K562 (cell line): ENCODE results near the gene MYG1. TPM values are rescaled to one million over a fixed set of nuclear protein-coding genes. Genes with fewer than 3 reads are reported as not detected.
A peak's percentile ranks its signal among the peaks of the same experiment; 100 is the strongest.

Source experiments
- ATAC-seq: fragments of 200-7000 bp; cut with Tn5 transposase; 3 replicates; pipeline ENCODE4 v1.9.1; 2020; ENCODE audit warnings: moderate library complexity
- BruUV-seq: library from RNA; stranded (reverse); fragments of 400-500 nt; replicated peaks from 2 replicates; lab custom pipeline; 2021; lab: Mats Ljungman, UMichigan
- CTCF ChIA-PET: fragments of 300-600 bp; formaldehyde crosslinking; extraction: SDS; loops from one replicate; lab custom pipeline; 2021; ENCODE audit warnings: low intra/inter-chr PET ratio; lab: Yijun Ruan, JAX
- POLR2A ChIA-PET: fragments of 300-600, 350-650 bp; sonication (Branson Sonifier 250); formaldehyde crosslinking; extraction: SDS; loops from one replicate; lab custom pipeline; 2021; ENCODE audit warnings: antibody characterized with exemption, inconsistent platforms; lab: Yijun Ruan, JAX
- DNase-seq, 4 experiments: peaks; one replicate each; pipeline versions ENCODE4 v3.0.0 to v3.0.0-alpha.2; 2011 to 2018; ENCODE audit warnings: low spot score in 3 of 4, mixed read lengths in 3 of 4; ENCODE audit errors: extremely low read depth in 1 of 4
- FAIRE-seq: peaks from 2 replicates; lab custom pipeline; 2011; peaks lifted over from hg19 to GRCh38; lab: Jason Lieb, UNC
- H2AFZ ChIP-seq: 2 replicates; pipeline ENCODE4 v1.6.0; 2011; ENCODE audit warnings: low read depth, low read length, control low read depth, inconsistent platforms
- H3K27ac ChIP-seq: fragments of 200-600 bp; 3 replicates; pipeline ENCODE4 v1.8.0; 2011; ENCODE audit warnings: low read depth, mild to moderate bottlenecking, control low read depth, inconsistent platforms, low read length, moderate library complexity, mixed read lengths; ENCODE audit errors: extremely low read depth
- H3K27me3 ChIP-seq, 2 experiments: fragments of 300-600 bp in 1 of 2; 2 replicates in 1 of 2; 3 replicates in 1 of 2; pipeline versions ENCODE4 v1.6.0 to v1.8.0; 2011; ENCODE audit warnings: inconsistent platforms in 2 of 2, low read length in 2 of 2, mild to moderate bottlenecking in 1 of 2, mixed read lengths in 1 of 2, moderate library complexity in 1 of 2; ENCODE audit not compliant: control insufficient read depth in 2 of 2, insufficient read depth in 2 of 2
- H3K36me3 ChIP-seq: fragments of 300-600 bp; 3 replicates; pipeline ENCODE4 v1.8.0; 2011; ENCODE audit warnings: mild to moderate bottlenecking, low read length, inconsistent platforms; ENCODE audit not compliant: control insufficient read depth, insufficient read depth
- H3K4me1 ChIP-seq, 2 experiments: fragments of 200-600 bp in 1 of 2; replicated peaks in 1 of 2; 2 replicates in 1 of 2; 3 replicates in 1 of 2; pipeline versions ENCODE4 v1.5.1 to v1.8.0; 2011; ENCODE audit warnings: inconsistent platforms in 2 of 2, low read length in 2 of 2, mild to moderate bottlenecking in 1 of 2, mixed read lengths in 1 of 2, moderate library complexity in 1 of 2; ENCODE audit not compliant: control insufficient read depth in 2 of 2, insufficient read depth in 2 of 2
- H3K4me2 ChIP-seq: 2 replicates; pipeline ENCODE4 v1.6.1; 2011; ENCODE audit warnings: low read length, control low read depth, inconsistent platforms, mixed read lengths; ENCODE audit not compliant: insufficient read depth
- H3K4me3 ChIP-seq: fragments of 200-600 bp; sonication (generic), shearing (Covaris generic); 2 replicates; pipeline ENCODE4 v1.5.1; 2016; ENCODE audit warnings: control low read depth, inconsistent platforms
- H3K79me2 ChIP-seq: fragments of 200-600 bp; 3 replicates; pipeline ENCODE4 v1.8.0; 2011; ENCODE audit warnings: low read length, inconsistent platforms; ENCODE audit not compliant: control insufficient read depth, insufficient read depth
- H3K9ac ChIP-seq, 2 experiments: 2 replicates each; pipeline versions ENCODE4 v1.6.0 to v1.6.1; 2011; ENCODE audit warnings: low read depth in 2 of 2, low read length in 2 of 2, control low read depth in 1 of 2, inconsistent platforms in 1 of 2, mild to moderate bottlenecking in 1 of 2, mixed read lengths in 1 of 2; ENCODE audit not compliant: insufficient read depth in 1 of 2
- H3K9me1 ChIP-seq: one replicate; pipeline ENCODE4 v1.6.0; 2011; ENCODE audit warnings: inconsistent platforms, mild to moderate bottlenecking, low read length, moderate library complexity; ENCODE audit not compliant: control insufficient read depth, insufficient read depth
- H3K9me3 ChIP-seq: replicated peaks from 2 replicates; pipeline ENCODE4 v1.5.1; 2011; ENCODE audit warnings: low read depth, low read length, inconsistent platforms; ENCODE audit not compliant: control insufficient read depth, insufficient read depth
- H4K20me1 ChIP-seq: replicated peaks from 2 replicates; pipeline ENCODE4 v1.6.1; 2011; ENCODE audit warnings: low read length, inconsistent platforms, mixed read lengths; ENCODE audit not compliant: control insufficient read depth, insufficient read depth
- FOXK1 ChIP-seq: sonication (generic); formaldehyde crosslinking; IDR thresholded peaks from 2 replicates; pipeline ENCODE4 v1.8.0; 2022; ENCODE audit warnings: missing genetic modification reagents, mild to moderate bottlenecking, borderline replicate concordance
- GATAD2B ChIP-seq: fragments of 450-650 bp; IDR thresholded peaks from 2 replicates; pipeline ENCODE4 v1.6.1; 2017; ENCODE audit warnings: mild to moderate bottlenecking, borderline replicate concordance
- POLR2B ChIP-seq: fragments of 450-650 bp; IDR thresholded peaks from 2 replicates; pipeline ENCODE4 v1.6.1; 2018; ENCODE audit warnings: low read depth; ENCODE audit not compliant: partially characterized antibody
- RBFOX2 ChIP-seq: fragments of 200-400 bp; formaldehyde crosslinking; IDR thresholded peaks from 2 replicates; pipeline ENCODE4 v1.6.1; 2017; ENCODE audit warnings: low read depth, mild to moderate bottlenecking, low read length, moderate library complexity
- ZEB2 ChIP-seq: fragments of 450-650 bp; IDR thresholded peaks from 2 replicates; pipeline ENCODE4 v1.6.1; 2016
- ZNF444 ChIP-seq: fragments of 250-450 bp; sonication (Bioruptor Pico); IDR thresholded peaks from 2 replicates; pipeline ENCODE4 v1.4.0; 2020; ENCODE audit warnings: mild to moderate bottlenecking, moderate library complexity
- ZNF707 ChIP-seq: fragments of 250-450 bp; sonication (Bioruptor Pico); conservative IDR thresholded peaks from 2 replicates; pipeline ENCODE4 v1.8.0; 2022; ENCODE audit warnings: inconsistent platforms, mild to moderate bottlenecking, moderate library complexity
- WGBS: fragments of 100-300 bp; shearing (Covaris generic); methylation state at CpG from one replicate; pipeline ENCODE4 v1.1.6; 2016; ENCODE audit warnings: low coverage, mixed read lengths; ENCODE audit not compliant: insufficient coverage; ENCODE audit errors: missing lambda C conversion rate; 5-methylcytosine and 5-hydroxymethylcytosine counted together
- in situ Hi-C: fragments of 300-500 bp; cut with MboI; formaldehyde crosslinking; loops from 4 replicates; pipeline ENCODE4 v1.15.0; 2018; ENCODE audit warnings: inconsistent platforms, mixed read lengths
- intact Hi-C: fragments of 100-400 bp; cut with micrococcal nuclease; formaldehyde crosslinking; loops from 2 replicates; pipeline ENCODE4 v1.14.2; 2022
- polyA plus RNA-seq, 8 experiments: library from polyadenylated mRNA; depleted of rRNA in 4 of 8; stranded (reverse) in 5 of 8; unstranded in 3 of 8; fragments of >200 nt; fragmentation: Nextera tagmentation in 2 of 8; fragmentation: Illumina TruSeq in 1 of 8; extraction: Ambion mirVana in 2 of 8; extraction: Trizol in 1 of 8; gene quantifications; 2 replicates each; pipeline versions ENCODE4 v1.2.1 to v1.2.3, GENCODE V29; 2011 to 2014; ENCODE audit warnings: inconsistent platforms in 1 of 8, missing spikeins in 1 of 8
- total RNA-seq, 7 experiments: library from RNA; depleted of rRNA in 6 of 7; stranded (reverse); fragments of >200 nt in 6 of 7; fragmentation: Illumina TruSeq in 2 of 7; extraction: Trizol in 2 of 7; gene quantifications; 2 replicates each; pipeline versions ENCODE4 v1.2.1 to v1.2.3, GENCODE V29; 2011 to 2021; ENCODE audit warnings: low replicate concordance in 1 of 7
- TF ChIP-seq, protein P1 (sequence below): sonication (generic); formaldehyde crosslinking; IDR thresholded peaks from 2 replicates; pipeline ENCODE4 v1.9.0; 2022; ENCODE audit warnings: mild to moderate bottlenecking, missing genetic modification reagents
- TF ChIP-seq, protein P2 (sequence below): fragments of 450-650 bp; IDR thresholded peaks from 2 replicates; pipeline ENCODE4 v1.6.1; 2016; ENCODE audit warnings: mild to moderate bottlenecking, moderate library complexity

Gene MYG1
- total and polyA plus RNA-seq, 9 of the 15 experiments (the other 6 are each of a cell fraction or from before 2014, with no cell fraction given), result 0.45 to 5.6 (median 2.1) TPM

DNA sequence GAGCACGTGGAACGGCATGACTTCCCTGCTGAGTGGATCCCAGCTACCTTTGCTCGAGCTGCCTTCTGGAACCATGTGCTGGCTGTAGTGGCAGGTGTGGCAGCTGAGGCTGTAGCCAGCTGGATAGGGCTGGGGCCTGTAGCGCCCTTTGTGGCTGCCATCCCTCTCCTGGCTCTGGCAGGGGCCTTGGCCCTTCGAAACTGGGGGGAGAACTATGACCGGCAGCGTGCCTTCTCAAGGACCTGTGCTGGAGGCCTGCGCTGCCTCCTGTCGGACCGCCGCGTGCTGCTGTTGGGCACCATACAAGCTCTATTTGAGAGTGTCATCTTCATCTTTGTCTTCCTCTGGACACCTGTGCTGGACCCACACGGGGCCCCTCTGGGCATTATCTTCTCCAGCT, 46.2 kb upstream of the MYG1 start:
- no peak for DNase-seq
- POLR2A ChIA-PET, result interaction anchor here (0.6 to 3.0 kb wide), 4 partner anchors 9 to 58 kb away, joined by 3 to 9 read pairs (median 6); partner anchors contain the start of gene ESPL1
- peak overlapping the region; percentile 97 for H3K4me2 ChIP-seq
- H3K4me1 ChIP-seq, result peaks cover 23 to 29% of the 10 kb centered on the region in 2 experiments; a peak in 4 of 5 replicates
- H3K9me1 ChIP-seq, result no peaks in the 10 kb centered on the region
- no peaks in the 10 kb centered on the region for H3K9me3 ChIP-seq
- H2AFZ ChIP-seq, result no peak overlapping the region
- H3K4me3 ChIP-seq, result peak overlapping the region; percentile 96
- in situ Hi-C loops, result no loop called here
- no peak overlapping the region; the same call in 1 of the 3 replicates for H3K27ac ChIP-seq
- BruUV-seq, result no TSS peak
- no peaks in the 10 kb centered on the region for H4K20me1 ChIP-seq
- peaks cover 19% of the 10 kb centered on the region; the same call in 2 of the 3 replicates for H3K36me3 ChIP-seq
- H3K79me2 ChIP-seq, result peaks cover 27% of the 10 kb centered on the region
- no peak for TF ChIP-seq POLR2B
- no peak for TF ChIP-seq ZNF707 (CRISPR knock-in tag)
- TF ChIP-seq, protein P1, sequence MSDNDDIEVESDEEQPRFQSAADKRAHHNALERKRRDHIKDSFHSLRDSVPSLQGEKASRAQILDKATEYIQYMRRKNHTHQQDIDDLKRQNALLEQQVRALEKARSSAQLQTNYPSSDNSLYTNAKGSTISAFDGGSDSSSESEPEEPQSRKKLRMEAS (CRISPR knock-in tag), result peak; percentile 15; the same call in 1 of the 2 replicates
- TF ChIP-seq, protein P2, sequence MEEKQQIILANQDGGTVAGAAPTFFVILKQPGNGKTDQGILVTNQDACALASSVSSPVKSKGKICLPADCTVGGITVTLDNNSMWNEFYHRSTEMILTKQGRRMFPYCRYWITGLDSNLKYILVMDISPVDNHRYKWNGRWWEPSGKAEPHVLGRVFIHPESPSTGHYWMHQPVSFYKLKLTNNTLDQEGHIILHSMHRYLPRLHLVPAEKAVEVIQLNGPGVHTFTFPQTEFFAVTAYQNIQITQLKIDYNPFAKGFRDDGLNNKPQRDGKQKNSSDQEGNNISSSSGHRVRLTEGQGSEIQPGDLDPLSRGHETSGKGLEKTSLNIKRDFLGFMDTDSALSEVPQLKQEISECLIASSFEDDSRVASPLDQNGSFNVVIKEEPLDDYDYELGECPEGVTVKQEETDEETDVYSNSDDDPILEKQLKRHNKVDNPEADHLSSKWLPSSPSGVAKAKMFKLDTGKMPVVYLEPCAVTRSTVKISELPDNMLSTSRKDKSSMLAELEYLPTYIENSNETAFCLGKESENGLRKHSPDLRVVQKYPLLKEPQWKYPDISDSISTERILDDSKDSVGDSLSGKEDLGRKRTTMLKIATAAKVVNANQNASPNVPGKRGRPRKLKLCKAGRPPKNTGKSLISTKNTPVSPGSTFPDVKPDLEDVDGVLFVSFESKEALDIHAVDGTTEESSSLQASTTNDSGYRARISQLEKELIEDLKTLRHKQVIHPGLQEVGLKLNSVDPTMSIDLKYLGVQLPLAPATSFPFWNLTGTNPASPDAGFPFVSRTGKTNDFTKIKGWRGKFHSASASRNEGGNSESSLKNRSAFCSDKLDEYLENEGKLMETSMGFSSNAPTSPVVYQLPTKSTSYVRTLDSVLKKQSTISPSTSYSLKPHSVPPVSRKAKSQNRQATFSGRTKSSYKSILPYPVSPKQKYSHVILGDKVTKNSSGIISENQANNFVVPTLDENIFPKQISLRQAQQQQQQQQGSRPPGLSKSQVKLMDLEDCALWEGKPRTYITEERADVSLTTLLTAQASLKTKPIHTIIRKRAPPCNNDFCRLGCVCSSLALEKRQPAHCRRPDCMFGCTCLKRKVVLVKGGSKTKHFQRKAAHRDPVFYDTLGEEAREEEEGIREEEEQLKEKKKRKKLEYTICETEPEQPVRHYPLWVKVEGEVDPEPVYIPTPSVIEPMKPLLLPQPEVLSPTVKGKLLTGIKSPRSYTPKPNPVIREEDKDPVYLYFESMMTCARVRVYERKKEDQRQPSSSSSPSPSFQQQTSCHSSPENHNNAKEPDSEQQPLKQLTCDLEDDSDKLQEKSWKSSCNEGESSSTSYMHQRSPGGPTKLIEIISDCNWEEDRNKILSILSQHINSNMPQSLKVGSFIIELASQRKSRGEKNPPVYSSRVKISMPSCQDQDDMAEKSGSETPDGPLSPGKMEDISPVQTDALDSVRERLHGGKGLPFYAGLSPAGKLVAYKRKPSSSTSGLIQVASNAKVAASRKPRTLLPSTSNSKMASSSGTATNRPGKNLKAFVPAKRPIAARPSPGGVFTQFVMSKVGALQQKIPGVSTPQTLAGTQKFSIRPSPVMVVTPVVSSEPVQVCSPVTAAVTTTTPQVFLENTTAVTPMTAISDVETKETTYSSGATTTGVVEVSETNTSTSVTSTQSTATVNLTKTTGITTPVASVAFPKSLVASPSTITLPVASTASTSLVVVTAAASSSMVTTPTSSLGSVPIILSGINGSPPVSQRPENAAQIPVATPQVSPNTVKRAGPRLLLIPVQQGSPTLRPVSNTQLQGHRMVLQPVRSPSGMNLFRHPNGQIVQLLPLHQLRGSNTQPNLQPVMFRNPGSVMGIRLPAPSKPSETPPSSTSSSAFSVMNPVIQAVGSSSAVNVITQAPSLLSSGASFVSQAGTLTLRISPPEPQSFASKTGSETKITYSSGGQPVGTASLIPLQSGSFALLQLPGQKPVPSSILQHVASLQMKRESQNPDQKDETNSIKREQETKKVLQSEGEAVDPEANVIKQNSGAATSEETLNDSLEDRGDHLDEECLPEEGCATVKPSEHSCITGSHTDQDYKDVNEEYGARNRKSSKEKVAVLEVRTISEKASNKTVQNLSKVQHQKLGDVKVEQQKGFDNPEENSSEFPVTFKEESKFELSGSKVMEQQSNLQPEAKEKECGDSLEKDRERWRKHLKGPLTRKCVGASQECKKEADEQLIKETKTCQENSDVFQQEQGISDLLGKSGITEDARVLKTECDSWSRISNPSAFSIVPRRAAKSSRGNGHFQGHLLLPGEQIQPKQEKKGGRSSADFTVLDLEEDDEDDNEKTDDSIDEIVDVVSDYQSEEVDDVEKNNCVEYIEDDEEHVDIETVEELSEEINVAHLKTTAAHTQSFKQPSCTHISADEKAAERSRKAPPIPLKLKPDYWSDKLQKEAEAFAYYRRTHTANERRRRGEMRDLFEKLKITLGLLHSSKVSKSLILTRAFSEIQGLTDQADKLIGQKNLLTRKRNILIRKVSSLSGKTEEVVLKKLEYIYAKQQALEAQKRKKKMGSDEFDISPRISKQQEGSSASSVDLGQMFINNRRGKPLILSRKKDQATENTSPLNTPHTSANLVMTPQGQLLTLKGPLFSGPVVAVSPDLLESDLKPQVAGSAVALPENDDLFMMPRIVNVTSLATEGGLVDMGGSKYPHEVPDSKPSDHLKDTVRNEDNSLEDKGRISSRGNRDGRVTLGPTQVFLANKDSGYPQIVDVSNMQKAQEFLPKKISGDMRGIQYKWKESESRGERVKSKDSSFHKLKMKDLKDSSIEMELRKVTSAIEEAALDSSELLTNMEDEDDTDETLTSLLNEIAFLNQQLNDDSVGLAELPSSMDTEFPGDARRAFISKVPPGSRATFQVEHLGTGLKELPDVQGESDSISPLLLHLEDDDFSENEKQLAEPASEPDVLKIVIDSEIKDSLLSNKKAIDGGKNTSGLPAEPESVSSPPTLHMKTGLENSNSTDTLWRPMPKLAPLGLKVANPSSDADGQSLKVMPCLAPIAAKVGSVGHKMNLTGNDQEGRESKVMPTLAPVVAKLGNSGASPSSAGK, result no peak; the same call in 1 of the 2 replicates
- peak; percentile 50; the same call in 1 of the 2 replicates for TF ChIP-seq RBFOX2
- no peak for TF ChIP-seq ZNF444 (CRISPR knock-in tag)
- no peak for TF ChIP-seq GATAD2B
- TF ChIP-seq ZEB2, result no peak
- no peak for TF ChIP-seq FOXK1 (CRISPR knock-in tag)
- no peaks in the 10 kb centered on the region for H3K27me3 ChIP-seq
- CTCF ChIA-PET, result no interaction called here
- peak overlapping the region; percentile 81 to 98 for H3K9ac ChIP-seq
- FAIRE-seq, result no peak
- WGBS, result 80% methylated on average over 11 of the region's 13 CpGs
- no peak for ATAC-seq
- intact Hi-C loops, result no loop called here
